Cardiac muscle cell (in vitro differentiated cells and primary cell): ENCODE data around the gene RABL3. TPM values are rescaled to one million over a fixed set of nuclear protein-coding genes. Genes with fewer than 3 reads are reported as not detected.

Experiments used
- DNase-seq, 2 donors: peaks; one replicate each; pipeline versions ENCODE4 v3.0.0 to v3.0.0-alpha.2; 2010 to 2017; ENCODE audit warnings: low read depth in 1 of 2, low spot score in 1 of 2
- H3K27ac ChIP-seq: fragments of 200-600 bp; sonication (generic); 2 replicates; pipeline ENCODE4 v1.5.1; 2016
- H3K27me3 ChIP-seq: fragments of 200-600 bp; sonication (generic); 2 replicates; pipeline ENCODE4 v1.6.0; 2016; ENCODE audit warnings: control low read depth
- H3K36me3 ChIP-seq: fragments of 200-600 bp; sonication (generic); 2 replicates; pipeline ENCODE4 v1.5.1; 2016; ENCODE audit warnings: control low read depth
- H3K4me1 ChIP-seq: fragments of 200-600 bp; sonication (generic); 2 replicates; pipeline ENCODE4 v1.8.1; 2017; ENCODE audit warnings: low read depth, mild to moderate bottlenecking, mixed run types
- H3K4me3 ChIP-seq: fragments of 200-600 bp; sonication (generic); 2 replicates; pipeline ENCODE4 v1.5.1; 2016; ENCODE audit warnings: mild to moderate bottlenecking
- H3K9me3 ChIP-seq: fragments of 200-600 bp; sonication (generic); 2 replicates; pipeline ENCODE4 v1.5.1; 2017; ENCODE audit warnings: low read depth, mild to moderate bottlenecking, control low read depth
- polyA plus RNA-seq: library from polyadenylated mRNA; unstranded; fragments of >200 nt; fragmentation: Nextera tagmentation; extraction: Ambion mirVana; gene quantifications from 2 replicates; pipeline ENCODE4 v1.2.1, GENCODE V29; 2016
- total RNA-seq: library from RNA; depleted of rRNA; stranded (reverse); fragments of >200 nt; gene quantifications from 2 replicates; pipeline ENCODE4 v1.2.3, GENCODE V29; 2016
- TF ChIP-seq, protein P1 (sequence below): IDR thresholded peaks from 2 replicates; pipeline ENCODE4 v1.5.1; 2012; ENCODE audit warnings: low read depth, mild to moderate bottlenecking, low read length

The RABL3 gene
- total and polyA plus RNA-seq, 2 experiments from 2014 or later = 12.5 to 22.3 TPM

DNA sequence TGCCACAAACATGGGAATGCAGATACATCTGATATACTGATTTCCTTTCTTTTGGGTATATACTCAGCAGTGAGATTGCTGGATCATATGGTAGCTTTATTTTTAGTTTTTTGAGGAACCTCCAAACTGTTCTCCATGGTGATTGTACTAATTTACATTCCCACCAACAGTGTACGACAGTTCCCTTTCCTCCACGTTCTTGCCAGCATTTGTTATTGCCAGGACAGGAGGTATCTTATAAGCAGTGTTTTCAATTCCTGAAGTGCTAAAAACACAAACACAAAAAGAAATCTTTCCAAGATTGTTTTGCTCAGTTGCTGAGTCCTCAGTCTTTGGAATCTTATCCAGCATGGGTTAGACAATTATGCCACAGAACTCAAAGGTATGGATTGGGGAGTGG, 13.7 kb upstream of the RABL3 start:
- H3K4me3 ChIP-seq = no peak overlapping the region
- peaks cover 7% of the 10 kb centered on the region for H3K36me3 ChIP-seq
- no peaks in the 10 kb centered on the region for H3K27me3 ChIP-seq
- H3K27ac ChIP-seq = no peak overlapping the region
- no peaks in the 10 kb centered on the region for H3K9me3 ChIP-seq
- TF ChIP-seq, protein P1, sequence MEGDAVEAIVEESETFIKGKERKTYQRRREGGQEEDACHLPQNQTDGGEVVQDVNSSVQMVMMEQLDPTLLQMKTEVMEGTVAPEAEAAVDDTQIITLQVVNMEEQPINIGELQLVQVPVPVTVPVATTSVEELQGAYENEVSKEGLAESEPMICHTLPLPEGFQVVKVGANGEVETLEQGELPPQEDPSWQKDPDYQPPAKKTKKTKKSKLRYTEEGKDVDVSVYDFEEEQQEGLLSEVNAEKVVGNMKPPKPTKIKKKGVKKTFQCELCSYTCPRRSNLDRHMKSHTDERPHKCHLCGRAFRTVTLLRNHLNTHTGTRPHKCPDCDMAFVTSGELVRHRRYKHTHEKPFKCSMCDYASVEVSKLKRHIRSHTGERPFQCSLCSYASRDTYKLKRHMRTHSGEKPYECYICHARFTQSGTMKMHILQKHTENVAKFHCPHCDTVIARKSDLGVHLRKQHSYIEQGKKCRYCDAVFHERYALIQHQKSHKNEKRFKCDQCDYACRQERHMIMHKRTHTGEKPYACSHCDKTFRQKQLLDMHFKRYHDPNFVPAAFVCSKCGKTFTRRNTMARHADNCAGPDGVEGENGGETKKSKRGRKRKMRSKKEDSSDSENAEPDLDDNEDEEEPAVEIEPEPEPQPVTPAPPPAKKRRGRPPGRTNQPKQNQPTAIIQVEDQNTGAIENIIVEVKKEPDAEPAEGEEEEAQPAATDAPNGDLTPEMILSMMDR = no peak
- DNase-seq = no peak
- H3K4me1 ChIP-seq = no peaks in the 10 kb centered on the region

DNA sequence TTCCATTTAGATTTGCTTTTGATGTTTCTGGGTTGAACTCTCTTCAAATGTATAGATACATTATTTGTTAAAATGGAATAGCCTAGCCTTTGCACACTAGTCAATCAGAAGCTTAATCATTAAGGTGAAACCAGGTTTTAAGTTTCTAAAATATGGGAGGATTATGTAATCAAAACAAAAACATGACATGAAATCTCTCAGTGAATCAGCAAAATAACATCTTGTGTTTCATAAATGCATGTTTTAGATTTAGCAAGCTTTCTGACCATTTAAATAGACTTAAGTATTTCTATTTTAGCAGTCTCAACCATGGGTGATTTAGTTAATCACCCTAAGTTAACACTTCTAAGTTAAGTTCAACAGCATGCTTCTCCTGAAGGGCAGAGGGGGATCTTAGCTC, 11.5 kb upstream of the RABL3 start:
- TF ChIP-seq, protein P1 = no peak

DNA sequence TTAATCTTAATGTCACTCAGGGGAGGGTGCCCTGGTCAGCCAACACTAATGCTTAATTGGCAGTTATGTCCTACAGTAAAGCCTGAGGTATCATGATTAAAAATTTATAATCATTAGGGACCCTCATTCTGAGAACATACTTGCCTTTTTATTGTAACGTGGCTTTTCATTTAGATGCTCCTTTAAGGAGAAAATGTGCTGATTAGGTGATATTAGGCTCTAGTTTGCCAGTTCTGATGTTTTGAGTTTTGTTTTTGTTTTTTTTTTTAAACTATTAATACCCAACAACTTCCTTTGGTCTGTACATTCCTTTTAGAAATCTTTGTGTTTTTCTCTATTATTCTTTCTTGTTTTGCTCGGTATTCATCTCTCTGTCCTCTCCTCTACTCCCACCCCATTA, 10.5 kb upstream of the RABL3 start:
- Histone ChIP-seq H3K27me3 (no peaks in the 10 kb centered on the region), H3K9me3 (no peaks in the 10 kb centered on the region), H3K36me3 (peaks cover 9% of the 10 kb centered on the region), H3K27ac (no peak overlapping the region), H3K4me1 (no peaks in the 10 kb centered on the region), H3K4me3 (no peak overlapping the region)
- DNase-seq = no peak
- TF ChIP-seq, protein P1 = no peak

More for the DNA sequence above, 11.5 kb upstream of the RABL3 start:
- no peak overlapping the region for H3K27ac ChIP-seq
- no peak for DNase-seq
- no peaks in the 10 kb centered on the region for H3K27me3 ChIP-seq
- no peaks in the 10 kb centered on the region for H3K9me3 ChIP-seq
- no peak overlapping the region for H3K4me3 ChIP-seq
- peaks cover 9% of the 10 kb centered on the region for H3K36me3 ChIP-seq
- H3K4me1 ChIP-seq = no peaks in the 10 kb centered on the region

DNA sequence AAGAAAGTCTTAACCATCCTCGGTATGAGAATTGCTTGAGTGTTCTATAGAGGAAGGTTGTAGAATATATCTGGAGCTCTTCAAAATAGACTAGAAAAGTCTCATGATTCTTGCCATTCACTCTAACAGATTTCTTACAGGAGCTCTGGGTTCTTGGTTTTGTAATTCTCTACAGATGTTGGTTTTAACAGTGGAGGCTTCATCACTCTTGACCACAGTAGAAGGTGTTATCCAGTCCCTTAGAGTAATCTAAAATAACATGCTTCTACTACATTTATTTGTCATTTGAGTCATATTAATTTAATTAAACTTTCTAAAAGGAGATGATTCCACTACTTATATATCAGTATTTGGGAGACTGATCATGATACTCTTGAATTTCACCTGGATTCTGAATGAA, 9.9 kb upstream of the RABL3 start:
- TF ChIP-seq, protein P1 = no peak
- no peaks in the 10 kb centered on the region for H3K4me1 ChIP-seq
- no peak overlapping the region for H3K4me3 ChIP-seq
- H3K27ac ChIP-seq = no peak overlapping the region
- H3K36me3 ChIP-seq = peaks cover 6% of the 10 kb centered on the region
- no peaks in the 10 kb centered on the region for H3K9me3 ChIP-seq
- H3K27me3 ChIP-seq = no peaks in the 10 kb centered on the region
- DNase-seq = no peak

DNA sequence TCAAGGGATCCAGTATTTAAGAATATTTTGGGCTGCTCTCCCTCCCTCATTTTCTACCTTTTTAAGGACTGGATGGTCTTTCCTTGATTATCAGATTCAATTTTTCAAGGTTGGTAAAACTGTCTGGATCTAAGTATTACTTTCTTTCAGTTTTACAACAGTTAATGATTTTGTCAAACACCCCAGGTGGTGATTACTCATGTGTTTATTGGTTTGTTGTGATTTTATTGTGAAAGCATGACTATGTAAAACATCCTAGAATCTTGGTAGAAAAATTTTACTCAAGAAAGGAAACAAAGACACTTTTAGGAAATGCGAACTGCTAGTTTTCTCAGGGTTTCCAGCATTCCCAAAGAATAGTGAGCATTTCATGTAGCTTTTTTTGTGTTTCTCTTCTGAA, 7.5 kb upstream of the RABL3 start:
- no peaks in the 10 kb centered on the region for H3K27me3 ChIP-seq

More for the DNA sequence above, 7.5 kb upstream of the RABL3 start:
- Histone ChIP-seq H3K4me3 (no peak overlapping the region), H3K36me3 (peaks cover 6% of the 10 kb centered on the region), H3K9me3 (no peaks in the 10 kb centered on the region), H3K27ac (no peak overlapping the region), H3K4me1 (no peaks in the 10 kb centered on the region)
- DNase-seq = no peak
- TF ChIP-seq, protein P1 = no peak
